Smooth muscle cell (in vitro differentiated cells): ENCODE results near the gene LGALS1. TPM values are rescaled to one million over a fixed set of nuclear protein-coding genes. Genes with fewer than 3 reads are reported as not detected.

Experiments
- DNase-seq: peaks from one replicate; lab custom pipeline; 2025; ENCODE audit not compliant: unreplicated experiment; lab: John Stamatoyannopoulos, UW
- H2AFZ ChIP-seq: fragments of 200-600 bp; sonication (generic); 2 replicates; pipeline ENCODE4 v1.6.0; 2016; ENCODE audit warnings: antibody characterized with exemption, low read depth, mild to moderate bottlenecking
- H3F3A ChIP-seq: fragments of 200-600 bp; sonication (generic); 2 replicates; pipeline ENCODE4 v1.6.0; 2017; ENCODE audit warnings: antibody characterized with exemption, low read depth
- H3K27ac ChIP-seq: fragments of 200-600 bp; sonication (generic); 2 replicates; pipeline ENCODE4 v1.5.1; 2016; ENCODE audit warnings: low read depth, mild to moderate bottlenecking
- H3K27me3 ChIP-seq: fragments of 200-600 bp; sonication (generic); 2 replicates; pipeline ENCODE4 v1.6.1; 2016; ENCODE audit warnings: low read depth, mild to moderate bottlenecking
- H3K36me3 ChIP-seq: fragments of 200-600 bp; sonication (generic); 2 replicates; pipeline ENCODE4 v1.5.1; 2016; ENCODE audit warnings: low read depth
- H3K4me1 ChIP-seq: fragments of 200-600 bp; sonication (generic); 2 replicates; pipeline ENCODE4 v1.5.1; 2016; ENCODE audit warnings: low read depth
- H3K4me2 ChIP-seq: fragments of 200-600 bp; sonication (generic); 2 replicates; pipeline ENCODE4 v1.6.0; 2016; ENCODE audit warnings: mild to moderate bottlenecking
- H3K4me3 ChIP-seq: fragments of 200-600 bp; sonication (generic); 2 replicates; pipeline ENCODE4 v1.5.1; 2016; ENCODE audit warnings: mild to moderate bottlenecking
- H3K79me2 ChIP-seq: fragments of 200-600 bp; sonication (generic); 2 replicates; pipeline ENCODE4 v1.6.0; 2016; ENCODE audit warnings: low read depth, mild to moderate bottlenecking
- H3K9ac ChIP-seq: fragments of 200-600 bp; sonication (generic); 2 replicates; pipeline ENCODE4 v1.6.0; 2016; ENCODE audit warnings: low read depth
- H3K9me3 ChIP-seq: fragments of 200-600 bp; sonication (generic); replicated peaks from 2 replicates; pipeline ENCODE4 v1.5.1; 2016; ENCODE audit warnings: low read depth
- H4K20me1 ChIP-seq: fragments of 200-600 bp; sonication (generic); 2 replicates; pipeline ENCODE4 v1.6.0; 2016; ENCODE audit warnings: low read depth
- CTCF ChIP-seq: fragments of 200-600 bp; sonication (generic); IDR thresholded peaks from 2 replicates; pipeline ENCODE4 v1.5.1; 2017; ENCODE audit warnings: borderline replicate concordance, mild to moderate bottlenecking, antibody characterized with exemption; ENCODE audit not compliant: insufficient read depth, poor library complexity, severe bottlenecking
- WGBS: methylation state at CpG from one replicate; pipeline ENCODE4 v1.1.7; 2016; ENCODE audit warnings: low lambda C conversion rate; 5-methylcytosine and 5-hydroxymethylcytosine counted together
- polyA plus RNA-seq: library from polyadenylated mRNA; unstranded; fragments of >200 nt; fragmentation: Nextera tagmentation; extraction: Ambion mirVana; gene quantifications from 2 replicates; pipeline ENCODE4 v1.2.1, GENCODE V29; 2016
- total RNA-seq: library from RNA; depleted of rRNA; stranded (reverse); fragments of >200 nt; gene quantifications from 2 replicates; pipeline ENCODE4 v1.2.3, GENCODE V29; 2014

Gene LGALS1
- total and polyA plus RNA-seq, 2 experiments from 2014 or later: 5,079 to 5,332 TPM

DNA sequence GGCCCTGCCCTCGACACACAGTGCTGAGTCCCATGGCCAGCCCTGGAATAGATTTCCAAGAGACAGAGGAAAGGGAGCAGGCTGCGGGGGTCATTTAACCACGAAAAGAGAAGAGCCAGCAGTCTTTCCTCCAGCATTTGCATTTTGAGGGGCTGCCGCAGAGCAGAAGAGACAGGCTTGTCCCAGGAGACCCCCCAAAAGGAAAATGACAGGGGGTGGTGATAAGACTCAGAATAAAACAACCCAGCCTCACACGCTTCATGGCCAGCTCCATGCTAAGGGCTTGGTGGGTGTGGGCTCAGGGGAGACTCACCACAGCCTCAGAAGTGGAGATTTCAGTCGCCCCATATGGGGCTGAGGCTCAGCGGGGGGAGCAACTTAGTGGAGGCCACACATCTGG lies 38.3 kb downstream of the LGALS1 start:
- H3K36me3 ChIP-seq: no peaks in the 10 kb centered on the region
- peaks cover 4% of the 10 kb centered on the region for H4K20me1 ChIP-seq
- no peaks in the 10 kb centered on the region for H3K27me3 ChIP-seq
- H3K4me3 ChIP-seq: no peak overlapping the region
- no peak overlapping the region for H3K27ac ChIP-seq
- H3K9ac ChIP-seq: no peak overlapping the region
- DNase-seq: no peak
- H3K79me2 ChIP-seq: no peaks in the 10 kb centered on the region
- H3F3A ChIP-seq: no peaks in the 10 kb centered on the region
- no peaks in the 10 kb centered on the region for H3K9me3 ChIP-seq
- H3K4me2 ChIP-seq: no peak overlapping the region
- no peak overlapping the region for H2AFZ ChIP-seq
- WGBS: 97% methylated on average over 7 of the region's 7 CpGs
- TF ChIP-seq CTCF: no peak
- H3K4me1 ChIP-seq: no peaks in the 10 kb centered on the region

- H3K4me2 ChIP-seq: no peak overlapping the region
- no peaks in the 10 kb centered on the region for H3F3A ChIP-seq
- WGBS: 97% methylated on average over 2 of the region's 2 CpGs
- H3K27me3 ChIP-seq: no peaks in the 10 kb centered on the region
- no peaks in the 10 kb centered on the region for H3K4me1 ChIP-seq
- no peak overlapping the region for H2AFZ ChIP-seq
- no peaks in the 10 kb centered on the region for H3K79me2 ChIP-seq
- no peak overlapping the region for H3K4me3 ChIP-seq
- DNase-seq: no peak
- H3K9ac ChIP-seq: no peak overlapping the region
- peaks cover 4% of the 10 kb centered on the region for H4K20me1 ChIP-seq
- no peak for TF ChIP-seq CTCF
- no peaks in the 10 kb centered on the region for H3K9me3 ChIP-seq
- H3K27ac ChIP-seq: no peak overlapping the region
- no peaks in the 10 kb centered on the region for H3K36me3 ChIP-seq
These were observed 39.2 kb downstream of the LGALS1 start for GRCh38 chr22:37714634-37715033.

GRCh38 chr22:37715760-37716159 lies 40.3 kb downstream of the LGALS1 start:
- H2AFZ ChIP-seq: no peak overlapping the region
- WGBS: 98% methylated on average over 7 of the region's 7 CpGs
- H3K4me3 ChIP-seq: no peak overlapping the region

More at GRCh38 chr22:37715760-37716159, 40.3 kb downstream of the LGALS1 start:
- no peak overlapping the region for H3K4me2 ChIP-seq
- peaks cover 10% of the 10 kb centered on the region for H4K20me1 ChIP-seq
- no peaks in the 10 kb centered on the region for H3K79me2 ChIP-seq
- H3K4me1 ChIP-seq: no peaks in the 10 kb centered on the region
- TF ChIP-seq CTCF: no peak
- H3F3A ChIP-seq: no peaks in the 10 kb centered on the region
- H3K9ac ChIP-seq: no peak overlapping the region
- H3K9me3 ChIP-seq: no peaks in the 10 kb centered on the region
- H3K36me3 ChIP-seq: no peaks in the 10 kb centered on the region
- no peak for DNase-seq
- H3K27me3 ChIP-seq: no peaks in the 10 kb centered on the region
- H3K27ac ChIP-seq: no peak overlapping the region
